ENCODE measurements around the gene DNAJC6.

DNA sequence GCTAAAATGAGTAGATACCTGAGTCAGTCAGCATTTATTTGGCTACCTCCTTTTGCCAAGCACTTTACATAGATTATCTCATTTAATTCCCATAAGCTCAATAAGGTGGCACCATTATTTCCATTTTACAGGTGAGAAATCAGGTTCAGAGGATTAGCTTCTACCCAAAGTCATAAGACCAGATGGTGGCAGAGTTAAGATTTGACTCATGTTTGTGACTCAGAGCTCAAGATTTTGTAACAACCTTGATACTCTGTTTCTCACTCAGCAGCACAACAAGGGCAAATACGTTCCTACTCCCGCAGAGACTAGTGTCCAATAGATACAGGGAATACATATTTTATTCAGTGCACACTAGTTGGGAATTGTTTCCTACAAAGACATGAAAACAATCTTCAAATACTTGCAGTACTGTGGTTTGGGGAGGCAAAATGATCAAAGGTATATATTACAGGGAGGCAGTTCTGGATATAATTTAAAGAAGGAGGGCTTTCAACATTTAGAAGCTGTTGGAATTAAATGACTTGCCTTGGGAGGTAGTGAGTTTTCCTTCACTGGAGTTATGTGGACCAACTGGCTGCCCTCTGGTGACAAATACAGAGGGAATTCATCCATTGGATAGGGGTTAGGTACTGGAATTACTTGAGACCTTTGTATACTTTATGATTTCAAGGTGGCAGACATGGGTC lies 114.7 kb downstream of the DNAJC6 start:
- TF ChIP-seq, protein P1, sequence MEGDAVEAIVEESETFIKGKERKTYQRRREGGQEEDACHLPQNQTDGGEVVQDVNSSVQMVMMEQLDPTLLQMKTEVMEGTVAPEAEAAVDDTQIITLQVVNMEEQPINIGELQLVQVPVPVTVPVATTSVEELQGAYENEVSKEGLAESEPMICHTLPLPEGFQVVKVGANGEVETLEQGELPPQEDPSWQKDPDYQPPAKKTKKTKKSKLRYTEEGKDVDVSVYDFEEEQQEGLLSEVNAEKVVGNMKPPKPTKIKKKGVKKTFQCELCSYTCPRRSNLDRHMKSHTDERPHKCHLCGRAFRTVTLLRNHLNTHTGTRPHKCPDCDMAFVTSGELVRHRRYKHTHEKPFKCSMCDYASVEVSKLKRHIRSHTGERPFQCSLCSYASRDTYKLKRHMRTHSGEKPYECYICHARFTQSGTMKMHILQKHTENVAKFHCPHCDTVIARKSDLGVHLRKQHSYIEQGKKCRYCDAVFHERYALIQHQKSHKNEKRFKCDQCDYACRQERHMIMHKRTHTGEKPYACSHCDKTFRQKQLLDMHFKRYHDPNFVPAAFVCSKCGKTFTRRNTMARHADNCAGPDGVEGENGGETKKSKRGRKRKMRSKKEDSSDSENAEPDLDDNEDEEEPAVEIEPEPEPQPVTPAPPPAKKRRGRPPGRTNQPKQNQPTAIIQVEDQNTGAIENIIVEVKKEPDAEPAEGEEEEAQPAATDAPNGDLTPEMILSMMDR (IDR thresholded peaks at IDR 0.05; ENCODE audit: insufficient read depth, low read length, poor library complexity, severe bottlenecking) = no peak
- TF ChIP-seq EZH2phosphoT487 (conservative IDR thresholded peaks at IDR 0.05; ENCODE audit: low read length) = no peak
